Body of pancreas (tissue), 4 donors: ENCODE data around the gene SPATA16. TPM values are rescaled to one million over a fixed set of nuclear protein-coding genes. Genes with fewer than 3 reads are reported as not detected.
A peak's percentile ranks its signal among the peaks of the same experiment; 100 is the strongest.
"Not testable (repeated sequence)": the region's sequence is repeated elsewhere in the genome, so short reads cannot be mapped to it uniquely, and the experiment has no call there.

Experiments used
- ATAC-seq: fragments of 150-250 bp; one replicate; pipeline ENCODE4 v1.9.1; 2016
- DNase-seq, 4 donors: peaks; one replicate each; pipeline ENCODE4 v3.0.0-alpha.2; 2019
- H3K27ac ChIP-seq, 4 donors: fragments of 200-600 bp; sonication (generic); 1 replicate in 3 of 4; 2 replicates in 1 of 4; pipeline versions ENCODE4 v1.5.1 to v1.6.1; 2016 to 2019; ENCODE audit warnings: mild to moderate bottlenecking in 1 of 4, mixed read lengths in 1 of 4, moderate library complexity in 1 of 4
- H3K27me3 ChIP-seq, 2 donors: fragments of 200-600 bp; sonication (generic); one replicate each; pipeline ENCODE4 v1.6.0; 2016; ENCODE audit warnings: mild to moderate bottlenecking in 1 of 2
- H3K36me3 ChIP-seq, 2 donors: fragments of 200-600 bp; sonication (generic); replicated peaks in 1 of 2; 2 replicates each; pipeline ENCODE4 v1.5.1; 2016; ENCODE audit warnings: low read depth in 2 of 2; ENCODE audit not compliant: insufficient read depth in 1 of 2
- H3K4me1 ChIP-seq: fragments of 200-600 bp; sonication (generic); one replicate; pipeline ENCODE4 v1.6.0; 2016
- H3K4me3 ChIP-seq, 2 donors: fragments of 200-600 bp; sonication (generic); 1 replicate in 1 of 2; 2 replicates in 1 of 2; pipeline ENCODE4 v1.5.1; 2016 to 2019
- H3K9me3 ChIP-seq, 3 donors: fragments of 200-600 bp; sonication (generic); 1 replicate in 2 of 3; 2 replicates in 1 of 3; pipeline ENCODE4 v1.5.1; 2016
- CTCF ChIP-seq, 7 experiments: fragments of 450-650 bp in 4 of 7; fragments of 200-600 bp in 3 of 7; sonication (generic) in 3 of 7; IDR thresholded peaks; one replicate each; pipeline ENCODE4 v1.5.1; 2016 to 2019; ENCODE audit warnings: antibody characterized with exemption in 7 of 7
- POLR2A ChIP-seq, 3 donors: fragments of 450-650 bp; IDR thresholded peaks; one replicate each; pipeline ENCODE4 v1.6.1; 2016; ENCODE audit warnings: antibody characterized with exemption in 3 of 3, mild to moderate bottlenecking in 2 of 3
- WGBS, 2 donors: methylation state at CpG; one replicate each; pipeline ENCODE4 v1.1.5; 2017; 5-methylcytosine and 5-hydroxymethylcytosine counted together
- intact Hi-C: fragments of 100-400 bp; cut with DNase I; formaldehyde crosslinking; loops from one replicate; pipeline ENCODE4 v1.15.1; 2023
- total RNA-seq, 2 donors: library from RNA; depleted of rRNA; stranded (reverse); fragments of >200 nt; gene quantifications; one replicate each; pipeline ENCODE4 v1.1.0, GENCODE V29; 2016

Gene SPATA16
- total RNA-seq, 2 donors from 2014 or later: not detected

- Histone ChIP-seq H3K9me3 (no peaks in the 10 kb centered on the region), H3K27ac (no peak overlapping the region), H3K4me3 (no peak overlapping the region), H3K27me3 (no peaks in the 10 kb centered on the region), H3K4me1 (peaks cover 6% of the 10 kb centered on the region), H3K36me3 (no peaks in the 10 kb centered on the region)
- no peak for TF ChIP-seq POLR2A (IDR thresholded peaks at IDR 0.05)
- TF ChIP-seq CTCF (IDR thresholded peaks at IDR 0.05): no peak
- 93 to 94% methylated on average over 2 of the region's 2 CpGs for WGBS, 2 donors
- DNase-seq: no peak
- intact Hi-C loops: no loop called here
- no peak for ATAC-seq
Observed at GRCh38 chr3:172868582-172869200, 272.3 kb downstream of the SPATA16 start.

DNA sequence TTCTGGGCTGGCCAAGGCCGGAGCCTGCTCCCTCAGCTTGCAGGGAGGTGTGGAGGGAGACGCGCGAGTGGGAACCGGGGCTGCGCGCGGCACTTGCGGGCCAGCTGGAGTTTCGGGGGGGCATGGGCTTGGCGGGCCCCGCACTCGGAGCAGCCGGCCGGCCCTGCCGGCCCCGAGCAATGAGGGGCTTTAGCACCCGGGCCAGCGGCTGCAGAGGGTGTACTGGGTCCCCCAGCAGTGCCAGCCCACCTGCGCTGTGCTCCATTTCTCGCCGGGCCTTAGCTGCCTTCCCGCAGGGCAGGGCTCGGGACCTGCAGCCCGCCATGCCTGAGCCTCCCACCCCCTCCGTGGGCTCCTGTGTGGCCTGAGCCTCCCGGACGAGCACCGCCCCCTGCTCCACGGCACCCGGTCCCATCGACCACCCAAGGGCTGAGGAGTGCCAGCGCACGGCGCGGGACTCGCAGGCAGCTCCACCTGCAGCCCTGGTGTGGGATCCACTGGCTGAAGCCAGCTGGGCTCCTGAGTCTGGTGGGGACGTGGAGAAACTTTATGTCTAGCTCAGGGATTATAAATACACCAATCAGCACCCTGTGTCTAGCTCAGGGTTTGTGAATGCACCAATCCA is 274.2 kb downstream of the SPATA16 start:
- ATAC-seq, H3K9me3 ChIP-seq, H3K4me3 ChIP-seq, H3K27ac ChIP-seq, DNase-seq, intact Hi-C loops, H3K4me1 ChIP-seq, H3K36me3 ChIP-seq, H3K27me3 ChIP-seq: not testable (repeated sequence)
- 87 to 93% methylated on average over 16 to 36 of the region's 38 CpGs for WGBS, 2 donors

DNA sequence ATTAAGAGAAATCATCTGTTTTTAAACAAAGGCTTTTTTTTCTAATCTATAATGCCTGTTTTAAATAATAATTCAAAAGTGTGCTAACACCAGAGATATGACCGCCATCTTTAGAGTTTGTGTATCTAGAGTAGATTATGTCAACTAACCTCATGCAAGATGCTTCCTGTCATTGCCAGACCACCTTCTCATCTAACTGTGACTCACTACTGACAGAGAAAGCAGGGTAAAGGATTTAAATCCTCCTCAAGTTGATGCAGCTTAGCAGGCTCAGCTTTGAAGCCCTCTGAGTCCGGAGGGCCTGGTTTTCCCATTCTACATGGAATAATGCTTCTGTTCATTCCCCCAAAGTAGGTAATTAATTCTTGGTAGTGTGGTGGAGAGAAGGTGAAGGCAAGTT is 282.0 kb downstream of the SPATA16 start:
- Histone ChIP-seq H3K4me1 (peaks cover 25% of the 10 kb centered on the region), H3K4me3 (no peak overlapping the region), H3K9me3 (no peaks in the 10 kb centered on the region), H3K36me3 (no peaks in the 10 kb centered on the region), H3K27ac (no peak overlapping the region), H3K27me3 (no peaks in the 10 kb centered on the region)
- intact Hi-C loops: no loop called here
- 86 to 91% methylated on average over 2 of the region's 2 CpGs for WGBS, 2 donors
- TF ChIP-seq CTCF (IDR thresholded peaks at IDR 0.05): no peak
- no peak for TF ChIP-seq POLR2A (IDR thresholded peaks at IDR 0.05)
- DNase-seq (no peak), ATAC-seq (no peak)

GRCh38 chr3:172856795-172857742 is 284.0 kb downstream of the SPATA16 start:
- TF ChIP-seq POLR2A (IDR thresholded peaks at IDR 0.05) (no peak), CTCF (IDR thresholded peaks at IDR 0.05) (no peak)
- Histone ChIP-seq H3K27ac (peak overlapping the region in 3 of 4 donors; percentile 30 to 82 (median 52)), H3K4me3 (no peak overlapping the region), H3K27me3 (no peaks in the 10 kb centered on the region), H3K9me3 (no peaks in the 10 kb centered on the region), H3K36me3 (no peaks in the 10 kb centered on the region), H3K4me1 (peaks cover 25% of the 10 kb centered on the region)
- peak; percentile 28 to 65 (median 39) for DNase-seq
- ATAC-seq: peak; percentile 97
- intact Hi-C loops: no loop called here
- 13 to 16% methylated on average over 4 of the region's 4 CpGs for WGBS, 2 donors

- TF ChIP-seq POLR2A (IDR thresholded peaks at IDR 0.05): no peak
- no peak for TF ChIP-seq CTCF (IDR thresholded peaks at IDR 0.05)
- peaks cover 25% of the 10 kb centered on the region for H3K4me1 ChIP-seq
- H3K36me3 ChIP-seq: no peaks in the 10 kb centered on the region
- intact Hi-C loops: no loop called here
- H3K9me3 ChIP-seq: no peaks in the 10 kb centered on the region
- DNase-seq (no peak), ATAC-seq (no peak)
- H3K27ac ChIP-seq: no peak overlapping the region
- no peaks in the 10 kb centered on the region for H3K27me3 ChIP-seq
- no peak overlapping the region for H3K4me3 ChIP-seq
Observed at GRCh38 chr3:172855037-172855436, 286.0 kb downstream of the SPATA16 start.
